Thyroid gland (tissue), 4 donors: ENCODE measurements around the gene ANKFY1. TPM values are rescaled to one million over a fixed set of nuclear protein-coding genes. Genes with fewer than 3 reads are reported as not detected.

Experiments
- DNase-seq, 2 donors: peaks; one replicate each; pipeline ENCODE4 v3.0.0-alpha.2; 2019
- H3K27ac ChIP-seq, 3 donors: fragments of 200-600 bp; sonication (generic); 1 replicate in 2 of 3; 2 replicates in 1 of 3; pipeline ENCODE4 v1.5.1; 2016 to 2019; ENCODE audit warnings: mild to moderate bottlenecking in 1 of 3, moderate library complexity in 1 of 3
- H3K27me3 ChIP-seq: fragments of 200-600 bp; sonication (generic); one replicate; pipeline ENCODE4 v1.5.1; 2019
- H3K36me3 ChIP-seq, 2 donors: fragments of 200-600 bp; sonication (generic); one replicate each; pipeline ENCODE4 v1.5.1; 2016 to 2019
- H3K4me1 ChIP-seq, 2 donors: fragments of 200-600 bp; sonication (generic); one replicate each; pipeline ENCODE4 v1.5.1; 2017 to 2019
- H3K4me3 ChIP-seq, 3 donors: fragments of 200-600 bp; sonication (generic); replicated peaks in 1 of 3; 1 replicate in 2 of 3; 2 replicates in 1 of 3; pipeline ENCODE4 v1.5.1; 2016; ENCODE audit warnings: mild to moderate bottlenecking in 1 of 3
- H3K9me3 ChIP-seq: fragments of 200-600 bp; sonication (generic); one replicate; pipeline ENCODE4 v1.5.1; 2017
- CTCF ChIP-seq, 6 experiments: fragments of 200-600 bp in 3 of 6; fragments of 450-650 bp in 3 of 6; sonication (generic) in 3 of 6; IDR thresholded peaks; one replicate each; pipeline ENCODE4 v1.5.1; 2016 to 2019; ENCODE audit warnings: antibody characterized with exemption in 6 of 6, mild to moderate bottlenecking in 2 of 6, inconsistent platforms in 1 of 6, moderate library complexity in 1 of 6
- POLR2A ChIP-seq, 2 donors: fragments of 450-650 bp; IDR thresholded peaks; one replicate each; pipeline ENCODE4 v1.6.1; 2017; ENCODE audit warnings: antibody characterized with exemption in 2 of 2, mild to moderate bottlenecking in 2 of 2, moderate library complexity in 1 of 2
- WGBS, 2 donors: methylation state at CpG; one replicate each; pipeline ENCODE4 v1.1.5; 2017; 5-methylcytosine and 5-hydroxymethylcytosine counted together
- intact Hi-C: fragments of 100-400 bp; cut with DNase I; formaldehyde crosslinking; loops from one replicate; pipeline ENCODE4 v1.15.1; 2023
- small RNA-seq: library from RNA; depleted of rRNA; stranded (forward); fragments of <200 nt; gene quantifications from one replicate; pipeline ENCODE3, GENCODE V24; 2016
- total RNA-seq, 4 donors: library from RNA; depleted of rRNA; stranded (reverse); fragments of >200 nt; gene quantifications; one replicate each; pipeline ENCODE4 v1.2.3, GENCODE V29; 2016

The ANKFY1 gene
- total RNA-seq, 4 donors from 2014 or later: 36.8 to 51.3 (median 46.3) TPM

DNA sequence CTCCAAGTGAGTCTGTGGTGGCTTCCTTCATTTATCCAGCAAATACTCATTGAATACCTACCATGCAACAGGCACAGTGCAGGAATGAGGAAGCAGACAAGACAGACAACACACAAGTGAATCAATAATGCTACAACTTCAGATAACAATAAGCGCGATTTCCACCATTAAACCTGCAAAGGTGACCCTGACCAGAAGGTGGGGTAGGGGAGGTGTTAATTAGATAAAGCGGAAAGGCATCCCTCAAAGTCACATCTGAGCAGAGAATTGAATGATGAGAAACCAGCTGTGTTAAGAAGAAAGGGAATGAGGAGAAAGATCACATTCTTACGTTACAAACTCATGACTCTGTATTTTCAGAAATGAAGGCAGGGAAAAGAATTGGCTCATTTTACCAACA is 147.3 kb downstream of the ANKFY1 start:
- Histone ChIP-seq H3K27ac (no peak overlapping the region), H3K36me3 (peaks cover 32 to 50% of the 10 kb centered on the region in 2 donors), H3K27me3 (no peaks in the 10 kb centered on the region), H3K4me1 (no peaks in the 10 kb centered on the region), H3K9me3 (no peaks in the 10 kb centered on the region), H3K4me3 (no peak overlapping the region)
- 81 to 83% methylated on average over 4 of the region's 4 CpGs for WGBS, 2 donors
- intact Hi-C loops: no loop called here
- DNase-seq: no peak
- TF ChIP-seq CTCF (IDR thresholded peaks at IDR 0.05) (no peak), POLR2A (IDR thresholded peaks at IDR 0.05) (no peak)

Small RNA genes within 50 kb of the gene (small RNA-seq; reads per million reads assigned to genes)
- not detected for gene RF00019

Other genes starting within 250 kb of the ANKFY1 start
- 100 to 1,000 TPM in 2 of 4 donors, 10 to 100 TPM in 2; 65.0 to 114 (median 88.4) TPM for gene ZZEF1, start 120.9 kb downstream of the ANKFY1 start, total RNA-seq
- gene CYB5D2, start 120.8 kb downstream of the ANKFY1 start, total RNA-seq: 10 to 100 TPM; 45.9 to 62.8 (median 51.6) TPM
- 10 to 100 TPM; 39.1 to 58.0 (median 49.4) TPM for gene UBE2G1, start 102.7 kb upstream of the ANKFY1 start, total RNA-seq
- gene SPNS3, start 170.0 kb upstream of the ANKFY1 start, total RNA-seq: under 1 TPM in 1 of 4 donors, not detected in 3; 0.54 TPM
- 10 to 100 TPM in 1 of 4 donors, 1 to 10 TPM in 3; 5.6 to 16.3 (median 8.1) TPM for gene SPNS2, start 234.9 kb upstream of the ANKFY1 start, total RNA-seq